ENCODE measurements around the gene RPS27A. TPM values are rescaled to one million over a fixed set of nuclear protein-coding genes. Genes with fewer than 3 reads are reported as not detected.
"Not testable (repeated sequence)": the region's sequence is repeated elsewhere in the genome, so short reads cannot be mapped to it uniquely, and the experiment has no call there.

Gene RPS27A
- total RNA-seq = 1,000 to 10,000 TPM; 1,333 to 2,174 (median 1,743) TPM

DNA sequence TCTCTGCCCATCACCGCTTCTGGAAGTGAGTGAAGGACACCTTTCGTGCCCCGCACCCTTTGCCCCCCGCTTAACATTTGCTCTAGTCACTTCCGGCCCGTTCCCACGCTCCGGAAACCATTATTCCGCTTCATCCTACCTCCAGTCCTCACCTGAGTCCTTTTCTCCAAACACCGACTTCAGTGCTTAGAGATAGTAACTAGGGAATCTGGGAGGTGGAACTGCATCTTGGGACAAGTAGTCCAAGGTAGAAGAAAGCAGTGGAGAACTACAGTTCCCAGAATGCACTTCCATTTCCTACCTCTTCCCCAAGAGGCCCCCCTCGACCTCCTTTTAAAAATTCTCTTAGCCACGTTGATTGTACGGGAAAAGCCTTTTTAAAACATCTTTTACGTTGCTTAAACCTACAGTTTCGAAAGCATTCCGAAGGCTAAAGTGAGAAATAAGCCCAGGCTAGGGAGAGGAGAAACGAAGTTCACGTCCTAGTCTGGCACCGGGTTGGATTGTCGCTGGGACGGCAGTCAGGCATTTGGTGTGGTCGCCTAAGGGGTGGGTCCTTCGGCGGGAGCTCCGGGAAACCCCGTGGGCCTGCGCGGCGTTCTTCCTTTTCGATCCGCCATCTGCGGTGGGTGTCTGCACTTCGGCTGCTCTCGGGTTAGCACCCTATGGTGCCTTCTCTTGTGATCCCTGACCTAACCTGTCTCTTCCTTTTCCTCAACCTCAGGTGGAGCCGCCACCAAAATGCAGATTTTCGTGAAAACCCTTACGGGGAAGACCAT lies at the start of gene RPS27A, which contains the start of gene CLHC1:
RPS27A (plus strand) TSS at position 605 of the 779 bp plus-strand sequence; CDS start at position 742, 137 bp downstream.
CLHC1 (minus strand) TSS at position 210 of the 779 bp plus-strand sequence. CDS start 9,882 bp downstream, outside the sequence.
- TF ChIP-seq, protein P1, sequence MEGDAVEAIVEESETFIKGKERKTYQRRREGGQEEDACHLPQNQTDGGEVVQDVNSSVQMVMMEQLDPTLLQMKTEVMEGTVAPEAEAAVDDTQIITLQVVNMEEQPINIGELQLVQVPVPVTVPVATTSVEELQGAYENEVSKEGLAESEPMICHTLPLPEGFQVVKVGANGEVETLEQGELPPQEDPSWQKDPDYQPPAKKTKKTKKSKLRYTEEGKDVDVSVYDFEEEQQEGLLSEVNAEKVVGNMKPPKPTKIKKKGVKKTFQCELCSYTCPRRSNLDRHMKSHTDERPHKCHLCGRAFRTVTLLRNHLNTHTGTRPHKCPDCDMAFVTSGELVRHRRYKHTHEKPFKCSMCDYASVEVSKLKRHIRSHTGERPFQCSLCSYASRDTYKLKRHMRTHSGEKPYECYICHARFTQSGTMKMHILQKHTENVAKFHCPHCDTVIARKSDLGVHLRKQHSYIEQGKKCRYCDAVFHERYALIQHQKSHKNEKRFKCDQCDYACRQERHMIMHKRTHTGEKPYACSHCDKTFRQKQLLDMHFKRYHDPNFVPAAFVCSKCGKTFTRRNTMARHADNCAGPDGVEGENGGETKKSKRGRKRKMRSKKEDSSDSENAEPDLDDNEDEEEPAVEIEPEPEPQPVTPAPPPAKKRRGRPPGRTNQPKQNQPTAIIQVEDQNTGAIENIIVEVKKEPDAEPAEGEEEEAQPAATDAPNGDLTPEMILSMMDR (IDR thresholded peaks at IDR 0.05) = no peak
- DNase-seq (ENCODE audit: low spot score) (peak; percentile 48), ATAC-seq (ENCODE audit: low FRiP score) (peak; percentile 96)

DNA sequence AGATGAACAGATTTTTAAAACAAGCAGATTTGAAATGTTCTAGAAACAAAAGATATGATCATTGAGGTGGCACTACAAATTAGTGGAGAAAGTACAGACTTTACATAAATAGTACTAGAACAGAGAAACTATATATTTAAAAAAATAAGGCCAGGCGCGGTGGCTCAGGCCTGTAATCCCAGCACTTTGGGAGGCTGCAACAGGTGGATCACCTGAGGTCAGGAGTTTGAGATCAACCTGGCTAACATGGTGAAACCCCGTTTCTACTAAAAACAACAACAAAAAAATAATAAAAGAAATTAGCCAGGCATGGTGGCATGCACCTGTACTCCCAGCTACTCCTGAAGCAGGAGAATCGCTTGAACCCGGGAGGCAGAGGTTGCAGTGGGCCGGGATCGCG lies 45.7 kb upstream of the RPS27A start:
- ATAC-seq (ENCODE audit: low FRiP score); DNase-seq (ENCODE audit: low spot score): not testable (repeated sequence)

DNA sequence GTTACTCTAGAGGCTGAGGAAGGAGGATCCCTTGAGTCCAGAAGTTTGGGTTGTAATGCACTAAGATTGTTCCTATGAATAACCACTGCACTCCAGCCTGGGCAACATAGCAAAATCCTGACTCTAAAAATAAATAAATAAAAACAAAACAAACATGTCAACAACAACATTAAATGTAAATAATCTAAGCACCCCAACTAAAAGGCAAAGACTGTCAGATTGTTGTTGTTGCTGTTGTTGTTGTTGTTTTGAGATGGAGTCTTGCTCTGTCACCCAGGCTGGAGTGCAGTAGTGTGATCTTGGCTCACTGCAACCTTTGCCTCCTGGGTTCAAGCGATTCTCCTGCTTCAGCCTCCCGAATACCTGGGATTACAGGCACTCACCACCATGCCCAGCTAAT lies 40.6 kb upstream of the RPS27A start:
- DNase-seq (ENCODE audit: low spot score); ATAC-seq (ENCODE audit: low FRiP score): not testable (repeated sequence)

DNA sequence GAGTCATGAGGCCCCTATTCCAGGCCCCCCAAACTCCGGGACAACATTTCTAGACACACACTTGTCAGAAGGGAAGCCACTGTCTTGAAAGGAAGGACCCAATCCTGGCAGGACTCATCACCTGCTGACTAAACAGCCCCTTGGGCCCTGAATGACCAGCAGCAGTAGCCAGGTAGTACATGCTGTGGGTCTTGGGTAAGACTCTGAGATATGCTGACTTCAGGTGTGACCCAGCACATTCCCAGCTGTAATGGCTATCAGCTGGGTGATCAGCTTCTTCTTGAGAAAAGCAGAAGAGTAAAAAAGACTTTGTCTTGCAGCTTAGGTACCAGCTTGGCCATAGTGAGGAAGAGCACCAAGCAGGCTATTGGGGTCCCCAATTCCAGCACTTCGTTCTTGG lies 36.0 kb upstream of the RPS27A start:
- DNase-seq (ENCODE audit: low spot score) = no peak
- ATAC-seq (ENCODE audit: low FRiP score) = no peak
- TF ChIP-seq, protein P1 (IDR thresholded peaks at IDR 0.05) = no peak

DNA sequence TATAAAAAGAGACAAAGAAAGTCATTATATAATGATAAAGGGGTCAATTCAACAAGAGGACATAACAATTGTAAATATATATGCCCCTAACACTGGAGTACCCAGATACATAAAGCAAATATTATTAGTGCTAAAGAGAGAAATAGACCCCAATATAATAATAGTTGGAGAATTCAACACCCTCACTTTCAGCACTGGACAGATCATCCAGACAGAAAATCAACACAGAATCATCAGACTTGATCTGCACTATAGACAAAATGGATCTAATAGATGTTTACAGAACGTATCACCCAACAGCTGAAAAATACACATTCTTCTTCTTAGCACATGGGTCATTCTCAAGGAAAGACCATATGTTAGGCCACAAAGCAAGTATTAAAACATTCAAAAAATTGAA lies 32.1 kb upstream of the RPS27A start:
- TF ChIP-seq, protein P1 (IDR thresholded peaks at IDR 0.05) = no peak
- DNase-seq (ENCODE audit: low spot score) (no peak), ATAC-seq (ENCODE audit: low FRiP score) (no peak)

DNA sequence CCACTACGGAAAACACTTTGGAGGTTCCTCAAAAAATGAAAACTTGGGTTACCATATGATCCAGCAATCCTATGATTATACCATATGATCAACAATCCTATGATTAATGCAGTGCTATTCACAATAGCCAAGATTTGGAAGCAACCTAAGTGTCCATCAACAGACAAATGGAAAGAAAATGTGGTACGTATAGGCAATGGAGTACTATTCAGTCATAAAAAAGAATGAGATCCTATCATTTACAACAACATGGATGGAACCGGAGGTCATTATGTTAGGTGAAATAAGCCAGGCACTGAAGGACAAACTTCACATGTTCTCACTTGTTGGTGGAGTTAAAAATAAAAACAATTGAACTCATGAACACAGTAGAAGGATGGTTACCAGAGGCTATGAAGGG lies 28.0 kb upstream of the RPS27A start:
- TF ChIP-seq, protein P1 (IDR thresholded peaks at IDR 0.05) = no peak
- DNase-seq (ENCODE audit: low spot score) (no peak), ATAC-seq (ENCODE audit: low FRiP score) (no peak)

DNA sequence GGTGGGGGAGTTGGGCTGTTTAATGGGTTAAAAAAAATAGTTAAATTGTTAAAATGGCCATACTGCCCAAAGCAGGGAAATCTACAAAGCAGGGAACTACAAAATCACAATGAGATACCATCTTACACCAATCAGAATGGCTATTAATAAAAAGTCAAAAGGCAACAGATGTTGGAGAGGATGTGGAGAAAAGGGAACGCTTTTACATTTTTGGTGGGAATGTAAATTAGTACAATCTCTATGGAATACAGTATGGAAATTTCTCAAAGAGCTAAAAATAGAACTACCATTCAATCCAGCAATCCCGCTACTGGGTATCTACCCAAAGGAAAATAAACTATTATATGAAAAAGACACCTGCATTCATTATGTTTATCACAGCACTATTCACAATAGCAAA lies 27.5 kb upstream of the RPS27A start:
- DNase-seq (ENCODE audit: low spot score) (no peak), ATAC-seq (ENCODE audit: low FRiP score) (no peak)
- TF ChIP-seq, protein P1 (IDR thresholded peaks at IDR 0.05) = no peak

DNA sequence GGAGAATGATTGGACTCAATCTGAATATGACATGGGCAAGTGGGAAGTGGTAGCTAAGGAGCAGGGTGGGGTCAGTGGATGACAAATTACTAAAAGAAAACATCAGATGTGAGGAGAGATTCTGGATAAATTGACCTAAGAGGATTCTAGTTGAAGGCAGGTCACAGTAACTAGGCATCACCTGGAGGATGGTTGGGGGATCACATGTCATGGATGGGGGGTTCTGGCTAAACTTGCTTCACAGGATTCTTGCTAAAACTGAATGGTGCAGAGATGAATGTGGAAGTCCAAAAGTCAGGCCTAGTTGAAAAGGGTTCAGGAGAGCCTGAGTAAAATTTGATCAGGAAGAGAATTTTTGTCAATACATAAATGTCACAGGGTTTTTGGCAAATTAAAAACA lies 18.7 kb upstream of the RPS27A start:
- TF ChIP-seq, protein P1 (IDR thresholded peaks at IDR 0.05) = no peak
- ATAC-seq (ENCODE audit: low FRiP score) = no peak
- no peak for DNase-seq (ENCODE audit: low spot score)
